ENCODE data around the gene CCN2.

The CCN2 gene

DNA sequence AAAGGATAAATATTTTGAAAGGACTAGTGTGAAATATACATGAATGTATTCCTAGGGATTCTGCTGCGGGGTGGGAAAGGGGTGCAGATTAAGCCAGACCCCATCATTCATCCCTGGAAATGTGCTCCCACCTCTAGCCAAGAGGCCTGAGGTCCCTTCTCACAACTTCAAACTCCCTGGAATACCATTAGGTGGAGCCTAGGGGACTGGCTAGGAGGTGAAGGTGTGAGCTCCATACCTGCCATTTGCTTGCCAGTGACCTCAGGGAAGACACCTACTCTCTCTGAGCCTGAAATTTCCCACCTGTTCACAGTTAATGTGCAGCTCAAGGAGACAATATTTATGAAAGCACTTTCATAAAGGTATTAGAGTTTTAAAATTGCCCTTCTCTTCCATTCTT lies 4.7 kb upstream of the CCN2 start:
- TF ChIP-seq, protein P1, sequence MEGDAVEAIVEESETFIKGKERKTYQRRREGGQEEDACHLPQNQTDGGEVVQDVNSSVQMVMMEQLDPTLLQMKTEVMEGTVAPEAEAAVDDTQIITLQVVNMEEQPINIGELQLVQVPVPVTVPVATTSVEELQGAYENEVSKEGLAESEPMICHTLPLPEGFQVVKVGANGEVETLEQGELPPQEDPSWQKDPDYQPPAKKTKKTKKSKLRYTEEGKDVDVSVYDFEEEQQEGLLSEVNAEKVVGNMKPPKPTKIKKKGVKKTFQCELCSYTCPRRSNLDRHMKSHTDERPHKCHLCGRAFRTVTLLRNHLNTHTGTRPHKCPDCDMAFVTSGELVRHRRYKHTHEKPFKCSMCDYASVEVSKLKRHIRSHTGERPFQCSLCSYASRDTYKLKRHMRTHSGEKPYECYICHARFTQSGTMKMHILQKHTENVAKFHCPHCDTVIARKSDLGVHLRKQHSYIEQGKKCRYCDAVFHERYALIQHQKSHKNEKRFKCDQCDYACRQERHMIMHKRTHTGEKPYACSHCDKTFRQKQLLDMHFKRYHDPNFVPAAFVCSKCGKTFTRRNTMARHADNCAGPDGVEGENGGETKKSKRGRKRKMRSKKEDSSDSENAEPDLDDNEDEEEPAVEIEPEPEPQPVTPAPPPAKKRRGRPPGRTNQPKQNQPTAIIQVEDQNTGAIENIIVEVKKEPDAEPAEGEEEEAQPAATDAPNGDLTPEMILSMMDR (IDR thresholded peaks at IDR 0.05), result no peak
- Histone ChIP-seq H3K27ac (peak overlapping the region in 1 of 2 donors; percentile 76), H3K4me3 (no peak overlapping the region)
- DNase-seq (ENCODE audit: low spot score), result no peak

DNA sequence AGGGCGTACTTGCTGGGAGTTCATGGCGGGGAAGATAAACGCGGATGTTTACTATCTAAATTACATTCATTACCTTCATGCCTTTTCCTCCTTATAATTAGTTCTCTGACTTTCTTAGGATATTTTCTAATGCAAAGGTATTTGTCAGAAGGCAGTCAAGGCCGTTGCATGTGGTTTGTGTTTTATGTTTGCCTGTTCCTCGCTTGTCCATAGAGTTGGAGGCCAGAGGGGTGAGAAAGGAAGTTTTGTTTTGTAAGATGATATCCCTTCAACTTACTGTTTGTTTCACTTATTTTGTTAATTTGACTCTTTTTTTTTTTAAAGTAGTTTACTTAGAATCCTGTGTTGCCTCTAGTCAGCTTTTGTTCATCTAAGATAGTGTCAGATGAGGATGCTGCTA lies 4.0 kb upstream of the CCN2 start:
- Histone ChIP-seq H3K4me3 (peak overlapping the region; percentile 26), H3K27ac (peak overlapping the region; percentile 25 to 76)
- no peak for DNase-seq (ENCODE audit: low spot score)
- TF ChIP-seq, protein P1 (IDR thresholded peaks at IDR 0.05), result no peak

DNA sequence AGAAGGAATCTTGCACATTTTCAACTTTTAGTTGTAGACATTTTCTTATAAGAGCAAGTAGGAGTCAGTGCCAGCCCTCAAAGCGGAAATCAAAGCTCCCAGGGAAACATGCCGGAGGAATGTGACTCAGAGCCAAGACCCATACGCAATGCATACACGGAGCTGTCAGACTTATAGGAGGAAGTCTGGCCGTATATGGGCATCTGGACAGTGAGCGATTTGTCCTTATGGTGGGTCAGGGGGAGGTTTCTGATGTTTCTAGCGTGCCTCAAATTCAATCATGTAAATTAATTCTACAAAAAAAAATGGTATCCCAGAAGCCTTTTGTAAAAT lies 3.6 kb upstream of the CCN2 start:
- peak overlapping the region; percentile 25 to 76 for H3K27ac ChIP-seq
- TF ChIP-seq, protein P1 (IDR thresholded peaks at IDR 0.05), result no peak
- peak; percentile 85 for DNase-seq (ENCODE audit: low spot score)
- H3K4me3 ChIP-seq, result peak overlapping the region; percentile 26

DNA sequence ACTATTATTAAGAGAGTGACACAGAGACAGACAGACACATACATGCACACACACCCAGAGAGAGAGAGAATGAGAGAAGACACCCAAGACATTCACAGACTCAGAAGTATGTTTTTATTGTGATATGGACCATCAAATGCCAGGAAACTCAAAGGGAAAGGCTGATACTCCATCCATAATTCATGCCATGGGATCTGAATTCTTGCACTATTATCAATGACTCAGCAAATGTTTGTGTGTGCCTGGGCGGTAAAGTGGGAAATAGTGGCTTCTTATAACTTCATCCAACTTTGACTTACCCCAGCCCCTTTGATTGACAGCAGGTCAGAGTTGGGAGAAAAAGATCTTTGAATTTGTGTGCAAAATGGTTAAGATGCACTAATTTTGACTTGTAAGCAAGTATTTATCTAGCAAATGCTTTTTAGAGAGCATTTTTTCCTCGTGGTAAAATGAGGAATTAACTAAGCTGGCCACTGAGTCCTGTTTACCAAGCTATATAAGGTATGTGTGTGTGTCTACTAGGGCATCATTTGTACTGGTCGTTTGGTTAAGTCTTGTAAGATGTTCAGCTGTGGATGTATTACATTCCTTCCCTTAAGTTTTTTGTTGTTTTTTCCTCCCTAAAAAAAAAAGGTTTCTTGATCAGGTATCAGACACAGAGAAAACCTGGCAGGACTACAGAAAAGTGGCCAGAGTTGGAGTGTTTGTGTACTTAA lies 3.0 kb upstream of the CCN2 start:
- TF ChIP-seq, protein P1 (IDR thresholded peaks at IDR 0.05), result no peak
- Histone ChIP-seq H3K27ac (peak overlapping the region; percentile 25 to 76), H3K4me3 (peak overlapping the region; percentile 26)
- no peak for DNase-seq (ENCODE audit: low spot score)

DNA sequence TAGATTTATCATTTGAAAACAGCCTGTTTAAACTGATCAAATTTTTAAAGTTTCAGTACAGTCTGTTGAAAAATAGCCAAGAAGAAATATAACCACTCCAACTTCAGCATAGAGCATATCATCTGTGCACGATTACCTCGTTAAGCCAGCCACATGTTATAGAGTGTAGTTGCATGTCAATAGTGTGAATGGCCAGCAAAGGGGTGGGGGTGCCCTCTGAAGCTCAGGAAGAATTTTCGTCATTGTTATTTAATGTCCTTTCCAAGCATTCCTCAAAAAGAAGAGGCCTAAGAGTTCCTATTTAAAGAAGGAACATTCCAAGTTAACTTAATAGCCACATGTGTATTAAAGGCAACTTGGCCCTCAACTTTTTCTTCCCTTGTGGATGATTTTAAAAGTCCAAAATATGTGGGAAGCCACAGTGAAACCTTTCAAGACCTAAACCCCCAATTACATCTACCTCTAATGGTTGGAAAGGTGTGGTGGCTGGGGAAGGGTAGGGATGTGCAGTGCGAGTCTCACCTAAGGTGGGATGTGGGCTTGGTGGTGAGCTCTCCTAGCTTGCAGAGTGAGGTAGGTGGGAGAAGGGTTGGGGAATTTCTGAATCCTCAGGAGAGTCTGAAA lies 1.8 kb upstream of the CCN2 start:
- H3K27ac ChIP-seq, result peak overlapping the region in 1 of 2 donors; percentile 96
- no peak overlapping the region for H3K4me3 ChIP-seq
- DNase-seq (ENCODE audit: low spot score), result no peak
- TF ChIP-seq, protein P1 (IDR thresholded peaks at IDR 0.05), result no peak

DNA sequence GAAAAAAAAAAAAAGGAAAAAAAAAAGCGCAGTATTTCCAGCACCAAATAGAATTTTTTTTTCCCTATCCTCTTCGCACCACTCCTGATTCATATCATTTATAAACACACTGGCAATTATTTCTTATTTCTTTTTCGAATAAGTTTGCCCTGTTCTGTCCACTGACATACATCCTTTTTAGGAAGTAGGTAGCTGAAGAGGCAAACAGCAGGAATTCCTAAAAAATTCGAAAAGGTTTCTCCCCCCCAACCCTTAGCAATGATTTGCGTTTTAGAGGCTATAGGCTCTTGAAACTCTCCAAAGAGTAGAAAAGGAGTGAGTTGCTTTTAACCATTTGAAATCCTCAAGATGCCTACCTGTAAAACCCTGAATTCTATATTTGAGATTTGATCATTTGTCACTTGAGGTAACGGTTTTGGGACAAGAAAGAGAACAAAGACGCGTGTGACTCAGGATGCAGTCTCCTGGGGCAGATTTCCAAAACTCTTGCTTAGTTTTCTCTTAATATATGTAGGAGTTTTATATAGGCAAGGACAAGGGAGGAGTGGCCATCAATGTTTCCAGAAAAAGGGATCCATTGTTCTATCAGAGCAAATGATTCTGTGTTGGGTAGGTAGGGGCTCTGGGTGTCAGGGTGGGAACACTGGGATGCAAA lies 531 bp upstream of the CCN2 start:
- TF ChIP-seq, protein P1 (IDR thresholded peaks at IDR 0.05), result no peak
- DNase-seq (ENCODE audit: low spot score), result no peak
- H3K4me3 ChIP-seq, result peak overlapping the region; percentile 91
- peak overlapping the region; percentile 92 to 96 for H3K27ac ChIP-seq

Measured in coronary artery (tissue), 2 donors.